DMS79 treated with DMSO at 0.1 percent for 48 hours (cell line): ENCODE measurements around the gene SDC3.

Experiments
- DNase-seq: peaks from one replicate; lab custom pipeline; 2025; lab: John Stamatoyannopoulos, UW

Gene SDC3

DNA sequence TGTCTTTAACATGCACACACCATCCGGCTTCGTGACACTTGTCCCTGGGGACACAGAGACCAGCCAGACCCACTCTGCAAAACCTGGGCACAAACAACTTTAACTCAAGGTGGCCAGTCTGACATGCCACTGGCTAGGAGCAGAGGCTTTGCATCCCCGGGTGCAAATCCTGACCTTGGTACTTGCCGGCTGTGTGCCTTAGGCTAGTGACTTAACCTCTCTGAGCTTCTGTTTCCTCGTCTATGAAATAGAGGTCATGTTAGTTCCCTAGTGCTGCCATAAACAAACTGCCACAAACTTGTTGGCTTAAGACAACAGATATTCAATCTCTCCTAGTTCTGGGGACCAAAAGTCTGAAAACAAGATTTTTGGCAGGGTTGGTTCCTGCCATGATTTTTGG, 60.4 kb downstream of the SDC3 start:
- DNase-seq, result no peak

DNA sequence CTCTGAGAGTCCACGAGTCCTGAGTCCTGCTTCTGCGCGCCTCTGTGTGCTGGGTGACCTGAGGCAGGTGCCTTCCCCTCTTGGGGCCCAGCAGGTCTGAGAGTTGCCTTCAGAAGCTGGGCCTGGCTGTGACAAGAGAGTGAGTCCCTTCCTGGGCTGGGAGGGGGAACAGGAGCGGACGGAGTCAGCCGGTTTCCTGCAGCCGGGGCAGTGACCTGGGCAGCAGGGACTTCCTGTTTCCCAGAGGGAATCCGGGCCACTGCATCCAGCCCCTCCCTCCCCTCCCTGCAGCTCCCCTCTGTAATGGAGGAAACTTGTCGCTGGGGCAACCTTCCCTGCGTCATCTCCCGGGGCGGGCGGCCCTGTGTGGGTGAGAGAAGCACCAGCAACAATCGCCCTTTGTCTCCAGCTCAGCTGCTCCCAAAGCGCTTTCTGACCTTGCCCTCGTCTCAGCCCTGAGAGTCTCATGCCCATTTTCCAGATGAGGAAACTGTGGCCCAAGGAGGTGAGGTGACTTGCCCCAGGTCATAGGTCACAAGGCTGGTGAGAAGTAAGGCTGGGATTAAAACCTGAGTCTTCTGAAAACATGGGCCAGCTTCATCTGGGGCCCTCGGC, 61.1 kb downstream of the SDC3 start:
- DNase-seq, result no peak

DNA sequence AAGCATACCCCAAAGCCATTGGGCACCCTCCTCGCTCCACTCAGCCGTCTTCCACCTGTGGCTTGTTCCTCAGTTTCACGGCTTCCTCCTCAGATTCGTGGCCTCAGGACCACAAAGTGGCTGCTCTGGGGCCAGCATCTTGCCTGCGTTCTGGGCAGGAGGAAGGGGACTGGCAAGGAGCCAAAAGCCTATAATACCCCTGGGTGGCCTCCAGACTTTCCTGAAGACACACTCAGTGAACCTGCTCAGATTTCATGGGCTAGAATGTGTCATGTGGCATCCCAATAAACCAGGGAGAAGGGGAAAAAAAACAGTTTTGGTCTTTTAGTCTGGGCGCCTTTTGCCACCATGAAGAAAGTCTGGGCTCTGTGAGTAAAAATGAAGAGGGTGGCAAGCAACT, 62.0 kb downstream of the SDC3 start:
- no peak for DNase-seq

DNA sequence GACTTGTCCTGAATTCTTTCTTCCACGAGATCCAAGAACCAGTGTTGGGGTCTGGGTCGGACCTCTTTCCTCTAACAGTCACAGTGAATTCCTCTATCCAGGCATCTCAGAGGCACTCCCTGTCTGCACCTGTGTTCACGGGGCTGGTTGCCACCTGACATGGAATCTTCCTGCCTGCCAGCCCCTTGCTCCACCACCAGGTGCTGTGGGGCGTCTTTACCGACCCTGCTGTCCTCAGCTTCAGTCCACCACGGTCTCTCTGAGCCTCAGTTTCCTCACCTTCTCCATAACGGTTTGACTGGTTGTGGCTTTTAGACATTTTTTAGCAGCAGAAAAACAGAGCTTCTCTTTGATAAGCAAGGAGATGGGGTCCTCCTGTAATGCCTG, 62.7 kb downstream of the SDC3 start:
- DNase-seq, result no peak

DNA sequence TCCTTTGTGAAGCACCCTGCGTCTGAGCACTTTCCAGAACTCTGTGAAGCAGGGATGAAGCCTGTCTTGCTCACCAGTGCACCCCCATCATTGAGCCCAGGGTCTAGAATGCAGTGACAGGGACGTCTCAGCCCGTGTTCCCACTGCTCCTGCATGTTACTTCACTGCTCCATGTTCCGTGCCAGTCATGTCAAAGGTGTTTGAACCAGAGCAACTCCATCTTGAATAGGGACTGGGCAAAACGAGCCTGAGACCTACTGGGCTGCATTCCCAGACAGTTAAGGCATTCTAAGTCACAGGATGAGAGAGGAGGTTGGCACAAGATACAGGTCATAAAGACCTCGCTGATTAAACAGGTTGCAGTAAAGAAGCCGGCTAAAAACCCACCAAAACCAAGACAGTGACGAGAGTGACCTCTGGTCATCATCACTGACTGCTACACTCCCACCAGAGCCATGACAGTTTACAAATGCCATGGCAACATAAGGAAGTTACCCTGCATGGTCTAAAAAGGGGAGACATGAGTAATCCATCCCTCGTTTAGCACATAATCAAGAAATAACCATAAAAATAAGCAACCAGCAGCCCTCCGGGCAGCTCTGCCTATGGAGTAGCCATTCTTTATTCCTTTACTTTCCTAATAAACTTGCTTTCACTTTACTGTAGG, 63.2 kb downstream of the SDC3 start:
- no peak for DNase-seq

DNA sequence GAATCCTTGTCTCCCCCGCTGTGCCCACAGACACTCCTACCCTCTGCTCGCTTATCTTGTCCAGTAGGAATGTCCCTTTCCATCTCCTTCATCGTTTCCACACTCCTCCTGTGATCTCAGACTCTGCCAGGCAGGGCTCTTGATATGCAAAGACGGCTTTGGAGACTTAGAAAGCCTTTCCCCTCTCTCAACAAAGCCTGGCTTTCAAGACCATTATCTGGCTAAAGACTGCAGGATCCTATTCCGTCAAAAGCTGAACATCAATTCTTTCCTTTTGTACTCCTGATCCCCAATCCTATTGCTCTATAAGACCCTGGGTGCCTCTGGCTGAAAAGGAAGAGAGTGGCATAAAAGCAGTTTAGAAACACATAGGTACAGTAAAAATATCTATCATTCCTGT, 63.9 kb downstream of the SDC3 start:
- no peak for DNase-seq

DNA sequence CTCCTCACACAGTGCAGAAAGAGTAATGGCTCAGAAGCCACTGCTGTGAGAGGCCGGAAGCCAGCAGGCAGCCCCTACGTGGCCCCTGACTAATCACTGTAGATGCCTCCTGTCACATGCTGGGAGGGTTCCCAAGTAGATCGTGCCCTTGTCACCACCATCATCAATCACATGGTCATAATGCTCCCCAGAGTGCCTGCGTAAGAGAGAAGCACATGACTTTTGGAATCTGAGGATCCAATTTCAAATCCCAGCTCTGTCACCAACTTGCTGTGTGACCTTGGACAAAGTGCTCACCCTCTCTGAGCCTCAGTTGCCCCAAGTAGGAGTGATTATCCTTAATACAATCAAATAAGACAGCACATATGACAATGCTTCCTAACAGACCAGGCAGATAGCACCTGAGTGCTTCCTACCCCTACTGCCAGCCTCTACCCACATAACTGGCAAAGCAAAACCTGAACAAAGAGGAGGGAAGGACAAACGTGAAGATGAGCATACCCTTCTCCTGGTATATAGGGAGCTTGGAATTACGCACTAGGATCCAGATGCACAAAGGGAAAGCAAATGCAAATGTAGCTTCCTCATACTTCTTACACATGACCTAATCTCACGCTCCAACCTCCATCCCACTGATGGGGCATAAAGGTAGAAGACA, 65.7 kb downstream of the SDC3 start:
- DNase-seq, result no peak

DNA sequence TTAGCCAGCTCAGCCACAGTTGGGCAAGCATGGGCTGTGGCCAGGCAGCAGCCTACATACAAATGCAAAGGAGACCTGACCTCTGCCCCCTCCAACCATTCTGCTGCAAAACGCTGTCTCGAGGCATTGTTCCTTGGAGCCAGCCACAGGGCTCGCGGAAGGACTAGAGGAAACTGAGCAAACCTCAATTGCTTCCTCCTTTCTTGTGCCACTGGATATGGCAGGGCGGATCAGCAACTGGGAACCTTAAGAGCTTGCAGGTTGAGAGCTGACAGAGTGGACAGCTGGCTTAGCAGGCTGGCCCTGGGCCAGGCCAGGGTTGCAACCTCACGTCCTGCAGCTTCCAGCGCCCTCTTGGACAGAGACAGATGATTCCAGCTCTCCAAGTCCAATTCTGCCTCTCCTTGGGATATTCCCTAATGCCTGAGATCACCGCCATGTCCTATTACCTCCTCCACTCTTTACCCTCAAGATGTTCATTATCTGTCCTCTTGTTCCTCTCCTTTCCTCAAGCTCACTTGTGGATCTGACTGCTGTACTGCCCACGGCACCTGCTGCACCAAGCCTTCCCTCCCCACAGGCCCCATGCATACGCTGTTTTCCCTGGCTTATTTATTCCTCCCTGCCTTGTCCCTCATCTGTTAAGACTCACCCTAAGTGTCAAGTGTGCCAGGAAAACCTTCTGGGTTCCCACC, 67.5 kb downstream of the SDC3 start:
- DNase-seq, result peak; percentile 63

DNA sequence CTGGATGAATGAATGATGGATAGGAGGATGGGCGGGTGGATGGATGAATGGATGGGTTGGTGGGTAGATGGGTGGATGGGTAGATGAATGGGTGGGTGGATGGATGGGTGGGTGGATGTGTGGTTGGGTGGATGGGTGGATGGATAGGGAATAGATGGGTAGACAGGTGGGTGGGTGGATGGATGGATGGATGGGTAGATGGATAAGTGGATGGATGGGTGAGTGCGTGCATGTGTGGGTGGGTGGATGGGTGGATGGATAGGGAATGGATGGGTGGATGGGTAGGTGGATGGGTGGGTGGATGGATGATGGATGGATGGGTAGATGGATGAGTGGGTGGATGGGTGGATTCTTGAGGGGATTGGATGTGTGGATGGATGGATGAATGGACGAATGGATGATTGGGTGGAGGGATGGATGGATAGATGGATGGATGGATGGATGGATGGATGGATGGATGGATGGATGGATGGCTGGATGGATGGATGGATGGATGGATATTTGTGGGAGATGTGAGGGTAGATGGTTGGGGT, 68.7 kb downstream of the SDC3 start:
- DNase-seq, result no peak

DNA sequence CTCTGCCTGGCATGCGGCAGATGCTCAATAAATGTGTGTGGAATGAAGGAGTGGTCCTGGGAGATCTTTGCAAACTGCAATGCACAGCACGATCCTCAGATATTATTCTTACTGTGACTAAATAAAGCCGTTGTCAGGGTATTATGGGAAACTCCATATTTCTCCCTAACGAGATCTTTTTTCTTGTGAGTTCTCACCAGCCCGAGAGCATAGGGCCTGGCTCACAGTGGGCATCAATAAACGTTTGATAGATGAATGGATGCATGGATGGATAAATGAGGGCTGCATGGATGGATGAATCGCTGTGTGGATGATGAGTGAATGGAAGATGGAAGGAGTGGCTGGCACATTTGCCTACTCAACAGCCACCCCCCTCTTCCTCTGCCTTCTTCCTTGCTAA, 69.6 kb downstream of the SDC3 start:
- no peak for DNase-seq

DNA sequence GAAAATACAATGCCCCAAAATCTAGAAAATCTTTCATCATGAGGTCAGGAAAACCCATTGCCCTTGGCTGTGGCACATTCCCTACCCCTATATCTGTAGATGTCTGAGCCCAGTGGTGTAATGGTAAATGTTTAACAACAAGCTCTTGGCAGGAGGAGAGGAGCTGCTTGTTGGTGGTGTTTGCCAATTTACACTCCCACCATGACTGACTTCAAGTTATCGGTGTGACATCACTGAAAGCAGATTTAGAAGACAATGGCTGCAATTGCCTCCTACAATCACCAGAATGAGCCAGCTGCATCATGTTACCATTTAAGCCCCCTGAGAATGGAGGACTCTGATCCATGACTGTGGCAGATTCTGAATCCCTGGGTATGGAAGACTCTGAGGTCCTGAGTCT, 70.9 kb downstream of the SDC3 start:
- DNase-seq, result no peak

DNA sequence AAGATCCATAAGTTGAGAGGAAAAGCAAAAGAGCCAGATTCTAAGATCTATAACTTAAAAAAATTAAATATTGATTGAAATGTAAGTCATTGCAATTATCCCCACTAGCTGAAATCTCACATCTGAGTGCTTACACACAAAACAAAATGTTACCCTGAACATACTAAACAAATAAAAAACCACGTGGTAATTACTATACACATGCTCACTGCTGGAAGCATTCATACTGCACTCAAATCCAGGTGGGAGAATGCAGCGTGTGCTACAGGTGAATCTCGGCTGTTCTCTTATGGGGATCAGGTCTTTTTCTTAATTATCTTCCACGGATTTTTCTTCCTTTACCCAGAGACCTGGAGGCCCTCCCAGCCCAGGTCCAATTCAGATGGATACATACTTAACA, 74.3 kb downstream of the SDC3 start:
- DNase-seq, result peak; percentile 15

DNA sequence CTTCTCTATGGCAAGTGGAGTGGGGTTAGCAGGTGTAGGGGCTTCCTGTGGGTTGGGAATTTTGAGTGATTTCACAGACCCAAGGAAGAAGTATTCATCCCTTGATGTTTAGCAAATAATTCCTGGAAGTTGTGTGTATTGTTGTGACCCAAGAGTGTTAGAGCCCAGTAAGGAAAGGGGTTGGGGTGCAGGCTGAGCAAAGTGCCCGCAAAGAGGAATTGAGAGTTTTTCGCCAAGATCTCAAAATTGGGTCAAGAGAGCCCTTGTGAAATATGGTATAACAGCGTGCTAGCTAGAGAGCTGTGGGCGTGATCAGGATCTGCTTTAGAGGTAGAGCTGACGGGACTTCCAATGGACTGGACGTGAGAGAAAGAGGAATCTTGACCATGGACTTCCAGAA, 78.0 kb downstream of the SDC3 start:
- DNase-seq, result no peak

DNA sequence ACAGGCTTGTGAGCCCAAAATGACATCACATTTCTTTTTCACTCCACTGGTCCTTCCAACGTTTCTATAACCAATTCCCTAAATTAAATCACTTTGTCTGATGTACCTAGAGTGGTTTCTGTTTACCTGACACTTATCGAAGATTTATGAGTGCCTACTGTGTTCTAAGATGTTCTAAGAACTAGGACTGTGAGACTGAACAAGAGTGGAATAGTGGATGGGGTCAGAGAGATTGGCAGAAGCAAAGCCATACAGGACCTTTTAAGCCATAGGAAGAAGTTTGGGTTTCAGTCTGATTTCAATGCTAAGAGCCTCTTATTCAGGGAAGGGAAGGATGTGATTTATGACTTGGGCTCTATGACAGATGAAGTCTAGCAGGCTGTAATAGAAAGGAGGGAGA, 78.7 kb downstream of the SDC3 start:
- no peak for DNase-seq

DNA sequence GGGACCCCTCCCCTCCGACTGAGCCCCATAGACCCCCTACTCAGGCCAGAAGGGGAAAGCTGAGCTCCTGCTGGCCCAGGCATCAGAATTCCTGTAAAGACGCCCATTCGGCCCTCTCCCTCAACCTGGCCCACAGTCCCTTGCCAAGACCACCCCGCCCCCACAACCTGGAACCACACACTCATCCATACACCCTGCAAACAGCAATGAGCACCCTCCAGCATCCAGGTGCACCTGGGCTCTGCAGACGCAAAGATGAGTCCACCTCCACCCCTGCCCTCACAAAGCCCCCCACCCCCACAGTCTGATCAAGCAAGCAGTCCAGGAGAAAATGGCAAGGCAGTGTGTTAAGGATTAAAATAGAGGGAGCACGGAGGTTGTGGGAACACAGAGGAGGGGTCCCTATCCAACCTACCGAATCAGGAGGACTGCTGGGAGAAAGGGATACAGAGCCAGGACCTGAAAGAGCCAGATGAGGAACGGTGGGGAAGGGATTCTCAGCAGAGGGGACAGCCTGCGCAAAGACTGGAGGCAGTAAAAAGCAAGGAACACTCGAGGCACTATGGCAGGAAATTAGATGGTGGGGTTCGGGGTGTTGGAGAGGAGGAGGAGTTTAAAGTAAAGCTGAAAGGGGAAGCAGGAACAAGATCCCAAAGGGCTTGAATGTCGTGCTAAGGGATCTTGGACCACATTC, 83.7 kb downstream of the SDC3 start:
- peak; percentile 94 for DNase-seq

DNA sequence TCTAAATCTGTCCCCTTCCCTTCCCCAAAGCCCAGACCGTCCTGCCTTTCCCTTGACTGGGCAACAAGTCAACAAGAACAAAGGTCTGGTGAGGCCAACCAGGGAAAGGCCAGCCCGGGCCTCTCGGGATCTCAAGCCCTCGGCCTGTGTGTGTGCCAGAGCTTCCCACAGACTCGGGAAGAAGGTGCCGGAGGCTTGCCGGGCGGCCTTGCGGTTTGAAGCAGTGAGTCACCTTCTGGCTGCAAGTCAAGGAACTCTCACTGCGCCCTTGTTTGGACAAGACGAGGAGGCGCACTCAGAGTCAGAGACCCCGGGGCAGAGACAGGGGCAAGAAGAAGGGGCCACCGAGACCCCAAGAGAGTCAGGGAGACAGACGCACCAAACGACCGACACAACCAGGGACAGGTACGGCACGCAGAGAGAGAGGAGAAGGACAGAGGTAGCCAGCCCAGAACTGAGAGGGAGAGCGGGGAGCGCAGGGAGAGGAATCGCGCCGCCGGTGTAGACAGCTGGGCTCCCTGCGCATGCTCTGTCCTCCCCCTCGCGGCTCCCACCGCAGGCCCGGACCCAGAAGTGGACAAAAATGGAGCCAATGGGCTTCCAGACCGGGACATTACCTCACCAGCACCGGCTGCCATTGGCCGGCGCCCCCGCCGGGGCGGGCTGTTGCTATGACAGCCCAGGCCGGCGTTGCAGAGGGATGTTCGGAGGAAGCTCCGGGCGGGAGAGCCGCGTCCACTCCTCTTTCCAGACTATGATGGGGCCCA, 84.4 kb downstream of the SDC3 start:
- peak; percentile 98 for DNase-seq

DNA sequence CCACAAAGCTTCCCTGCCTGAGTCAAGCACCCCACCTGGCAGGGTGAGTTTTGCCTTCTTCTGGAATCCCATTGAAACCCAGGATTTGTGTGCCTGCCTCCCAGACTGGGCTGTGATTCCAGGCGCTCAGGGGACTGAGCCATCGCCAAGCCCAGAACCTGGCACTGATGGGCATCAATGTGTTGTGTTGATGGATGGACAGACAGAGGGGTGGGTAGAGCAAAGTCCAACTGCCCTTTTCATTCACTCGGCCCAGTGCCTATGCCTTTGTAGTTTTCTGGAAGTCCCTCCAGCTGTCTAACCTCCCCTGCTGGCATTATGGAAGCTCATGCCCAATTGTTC, 85.0 kb downstream of the SDC3 start:
- DNase-seq, result no peak

DNA sequence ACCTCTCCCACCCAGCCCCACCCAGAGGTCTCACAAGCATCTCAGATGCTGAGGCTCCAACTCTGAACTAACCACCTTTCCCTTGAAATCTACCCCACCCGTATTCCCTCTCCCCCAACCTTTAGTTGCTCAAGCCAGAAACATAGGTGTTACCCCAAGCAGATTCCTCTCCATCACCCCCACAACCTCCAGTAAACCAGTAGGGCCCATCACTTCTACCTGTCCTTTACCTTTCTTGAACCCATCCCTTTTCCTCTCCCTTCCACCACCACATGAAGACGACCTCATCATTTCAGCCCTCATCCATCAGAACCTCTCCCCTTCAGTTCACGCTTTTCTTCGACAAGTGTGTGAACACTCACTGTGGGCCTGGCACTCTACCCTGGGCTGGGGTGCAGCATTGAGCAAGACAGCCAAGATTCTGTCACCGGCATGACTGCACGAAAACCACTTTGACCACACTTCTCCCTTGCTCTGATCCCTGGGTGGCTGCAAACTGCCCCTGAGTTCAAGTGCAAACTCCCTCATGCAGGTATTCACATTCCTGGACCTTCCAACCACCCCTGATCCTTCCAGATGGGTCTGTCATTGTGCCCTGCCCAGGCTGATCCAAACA, 85.5 kb downstream of the SDC3 start:
- DNase-seq, result peak; percentile 77

DNA sequence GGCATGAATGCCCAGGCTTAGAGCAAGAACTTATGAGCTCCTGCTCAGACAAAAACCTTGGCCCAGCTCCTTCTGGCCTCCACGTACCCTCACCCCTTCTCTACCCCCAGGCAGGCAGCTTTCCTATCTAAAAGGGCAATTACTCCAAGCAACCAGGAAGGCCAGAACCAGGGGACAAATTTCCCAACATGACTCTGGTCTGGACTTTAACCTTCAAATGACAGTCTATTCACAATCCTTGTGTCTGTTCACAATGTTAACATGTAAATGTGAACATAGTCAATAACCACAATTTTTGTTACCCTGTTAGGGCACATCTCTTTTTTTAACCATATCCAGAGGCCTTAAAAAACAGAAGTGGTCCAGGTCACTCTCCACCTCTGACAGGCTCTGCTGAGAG, 86.6 kb downstream of the SDC3 start:
- no peak for DNase-seq

DNA sequence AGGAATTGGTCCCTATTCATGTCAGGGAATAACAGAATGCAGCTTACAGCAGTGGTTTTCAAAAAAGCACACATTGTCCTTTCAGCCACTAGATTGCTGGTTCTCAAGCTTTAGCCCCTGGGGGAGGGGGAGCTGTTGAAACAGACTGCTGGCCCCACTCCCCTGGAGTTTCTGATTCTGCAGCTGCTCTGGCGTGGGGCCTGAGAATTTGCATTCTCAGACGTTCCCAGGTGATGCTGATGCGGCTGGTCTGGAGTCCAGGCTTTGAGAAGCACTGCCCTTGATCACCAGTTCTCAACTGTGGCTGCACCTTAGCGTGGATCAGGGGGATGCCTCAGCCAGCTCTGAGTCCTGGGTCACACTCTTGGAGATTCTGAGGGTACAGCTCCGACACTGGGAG, 88.3 kb downstream of the SDC3 start:
- DNase-seq, result no peak
